Measurements from ENCODE around the gene KRT28.
"Not testable (repeated sequence)": the region's sequence is repeated elsewhere in the genome, so short reads cannot be mapped to it uniquely, and the experiment has no call there.

KRT28 gene

DNA sequence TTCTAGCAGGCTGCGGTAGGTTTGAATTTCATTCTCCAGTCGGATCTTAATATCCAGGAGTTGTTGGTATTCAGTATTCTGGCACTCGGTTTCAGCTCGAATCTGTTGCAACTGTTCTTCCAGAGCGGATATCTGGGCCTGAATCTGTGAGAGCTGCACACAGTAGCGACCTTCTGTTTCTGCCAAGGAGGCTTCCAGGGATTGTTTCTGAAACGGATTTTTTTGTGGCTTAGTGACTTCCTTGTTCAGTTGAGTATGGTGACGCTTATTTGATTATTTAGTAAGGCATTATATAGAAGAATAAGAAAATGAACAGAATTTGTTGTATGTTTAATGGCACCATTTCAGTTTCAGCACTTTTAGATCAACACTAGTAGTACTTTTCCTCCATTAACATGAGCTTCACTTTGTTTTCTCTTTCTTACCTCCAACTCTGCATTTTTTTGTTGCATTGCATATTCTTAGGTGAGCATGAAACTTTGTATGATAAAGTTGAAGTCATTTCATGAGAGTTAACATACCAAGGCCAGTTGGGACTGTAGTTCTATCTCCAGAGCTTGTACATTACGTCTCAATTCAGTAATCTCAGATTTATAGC lies 19.9 kb upstream of the KRT28 start:
- no peak for DNase-seq

DNA sequence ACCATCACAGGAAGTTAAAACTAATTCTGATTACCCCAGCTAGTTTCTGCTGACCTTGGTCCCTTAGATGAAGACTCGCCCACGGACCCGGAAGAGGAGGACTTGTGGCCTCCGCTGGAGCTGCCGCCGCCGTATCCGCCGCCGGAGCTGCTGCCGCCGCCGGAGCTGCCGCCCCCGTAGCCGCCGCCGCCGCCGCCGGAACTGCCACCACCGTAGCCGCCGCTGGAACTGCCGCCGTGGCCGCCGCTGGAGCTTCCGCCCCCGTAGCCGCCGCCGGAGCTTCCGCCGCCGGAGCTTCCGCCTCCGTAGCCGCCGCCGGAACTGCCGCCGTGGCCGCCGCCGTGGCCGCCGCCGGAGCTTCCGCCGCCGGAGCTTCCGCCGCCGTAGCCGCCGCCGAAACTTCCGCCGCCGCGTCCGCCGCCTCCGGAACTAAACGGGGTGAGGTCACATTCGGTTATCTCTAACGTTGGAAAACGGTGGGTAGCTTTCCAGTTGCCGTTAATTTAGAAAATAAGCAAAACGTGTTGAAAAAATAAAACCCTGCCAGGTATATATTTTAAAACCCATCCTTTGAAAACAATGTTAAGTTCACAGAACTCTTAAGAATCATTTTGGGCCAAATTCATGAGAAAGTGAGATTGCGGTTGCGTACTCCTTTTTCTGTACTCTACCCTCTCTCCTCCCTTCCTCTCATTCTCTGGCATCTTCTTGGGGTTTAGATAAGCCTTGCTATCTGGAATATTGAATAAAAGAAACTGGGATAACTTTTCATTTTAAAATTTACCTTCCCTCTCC lies 19.2 kb upstream of the KRT28 start:
- peak in 52 of 56 donors; percentile 6 to 82 (median 57) for DNase-seq

- DNase-seq = no peak
Observed at GRCh38 chr17:40818343-40818732, 18.6 kb upstream of the KRT28 start.

DNA sequence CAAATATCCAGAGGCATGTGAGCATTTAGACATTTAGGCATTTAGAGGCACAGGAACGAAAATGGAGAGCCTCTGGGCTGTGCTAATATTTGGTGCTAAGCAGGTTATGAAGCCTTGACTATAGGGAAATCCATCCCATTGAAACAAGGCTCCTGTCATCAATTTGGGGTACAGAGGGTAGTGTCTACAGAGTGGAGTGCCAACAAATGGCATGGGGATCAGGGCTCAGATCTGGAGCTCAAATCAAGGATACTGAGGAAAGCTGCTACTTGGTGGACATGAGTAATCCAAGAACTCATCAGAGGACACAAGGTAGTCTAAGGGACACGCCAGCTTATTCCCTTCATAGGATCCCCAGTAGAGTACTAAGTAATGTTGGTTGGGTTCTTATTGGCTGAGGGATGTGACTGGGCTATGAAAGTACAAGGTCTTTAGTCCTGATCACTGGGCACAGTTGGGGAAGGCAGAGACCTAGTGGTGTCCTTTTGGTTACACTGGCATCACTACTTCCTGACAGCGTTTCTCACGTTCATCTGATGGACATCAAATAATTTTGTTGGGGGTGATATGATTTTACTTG lies 17.4 kb upstream of the KRT28 start:
- no peak for DNase-seq

- DNase-seq = no peak
Observed at GRCh38 chr17:40816569-40816968, 16.8 kb upstream of the KRT28 start.

DNA sequence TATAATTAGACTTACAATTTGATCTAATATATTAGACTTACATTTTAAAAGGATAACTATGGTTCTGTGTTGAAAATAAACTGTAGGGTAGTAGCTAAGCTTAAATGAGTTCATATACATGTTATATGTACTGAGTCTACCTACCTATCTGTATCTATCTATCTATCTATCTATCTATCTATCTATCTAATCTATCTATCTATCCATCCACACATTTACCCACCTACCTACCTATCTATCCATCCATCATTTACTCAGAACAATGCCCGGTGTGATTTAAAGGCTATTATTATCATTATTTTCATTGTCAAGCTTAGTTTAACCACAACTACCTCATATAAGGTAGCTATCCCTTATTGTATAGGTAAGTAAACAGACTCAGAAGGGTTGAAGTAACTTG lies 15.6 kb upstream of the KRT28 start:
- DNase-seq = no peak

- DNase-seq = not testable (repeated sequence)
Observed at GRCh38 chr17:40814657-40815056, 14.9 kb upstream of the KRT28 start.

DNA sequence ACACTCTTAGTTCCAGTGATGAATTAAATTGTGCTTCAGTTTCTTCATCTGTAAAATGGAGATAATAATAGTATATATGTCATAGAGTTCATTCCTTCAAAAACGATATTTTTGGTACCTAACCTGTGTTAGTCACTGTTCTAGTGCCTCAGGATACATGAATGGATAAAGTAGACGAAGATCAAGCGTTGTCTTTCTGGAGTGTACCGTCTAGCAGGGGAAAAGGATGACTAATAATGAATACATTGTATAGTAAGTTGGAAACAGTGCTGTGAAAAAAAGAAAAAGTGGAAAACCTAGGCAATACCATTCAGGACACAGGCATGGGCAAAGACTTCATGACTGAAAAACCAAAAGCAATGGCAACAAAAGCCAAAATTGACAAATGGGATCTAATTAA lies 14.0 kb upstream of the KRT28 start:
- DNase-seq = no peak

DNA sequence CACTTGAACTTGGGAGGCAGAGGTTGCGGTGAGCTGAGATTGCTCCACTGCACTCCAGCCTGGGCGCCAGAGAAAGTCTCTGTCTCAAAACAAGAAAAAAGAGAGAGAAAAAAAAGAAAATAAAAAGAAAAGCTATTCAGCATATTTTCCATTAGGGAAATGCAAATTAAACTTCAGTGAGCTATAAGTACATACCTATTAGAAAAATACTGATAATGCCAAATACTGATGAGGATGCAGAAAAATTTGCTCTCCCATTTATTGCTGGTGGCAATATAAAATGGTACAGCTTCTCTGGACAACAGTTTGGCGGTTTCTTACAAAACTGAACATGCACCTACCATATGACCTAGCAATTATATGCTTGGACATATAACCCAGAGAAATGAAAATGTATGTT lies 12.9 kb upstream of the KRT28 start:
- DNase-seq = no peak

DNA sequence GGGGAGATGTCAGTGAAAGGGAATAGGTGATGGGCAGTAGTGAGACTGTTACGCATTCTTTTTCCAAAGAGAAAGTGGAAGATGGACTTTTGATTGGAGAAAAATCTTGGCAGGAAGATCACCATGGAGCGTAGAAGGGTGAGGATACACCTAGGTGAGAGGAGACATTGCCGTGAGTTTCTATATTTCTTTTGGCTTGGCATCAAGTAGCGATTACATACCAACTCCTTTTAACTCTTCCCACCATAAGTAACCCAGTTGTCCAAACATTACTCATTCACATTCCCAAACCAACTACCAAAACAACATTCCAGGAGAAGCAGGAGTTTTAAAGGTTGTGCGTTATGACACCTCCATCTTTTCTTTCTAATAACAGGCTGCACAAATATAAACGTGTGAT lies 10.7 kb upstream of the KRT28 start:
- DNase-seq = no peak

GRCh38 chr17:40809721-40810421 lies 10.1 kb upstream of the KRT28 start:
- no peak for DNase-seq

GRCh38 chr17:40806131-40806530 lies 6.4 kb upstream of the KRT28 start:
- DNase-seq = no peak

- peak in 31 of 56 donors; percentile 0 to 59 (median 11) for DNase-seq
Observed at GRCh38 chr17:40803617-40804082, 3.9 kb upstream of the KRT28 start.

GRCh38 chr17:40801157-40801556 lies 1.4 kb upstream of the KRT28 start:
- DNase-seq = no peak

GRCh38 chr17:40800381-40800780 lies 622 bp upstream of the KRT28 start:
- no peak for DNase-seq

DNA sequence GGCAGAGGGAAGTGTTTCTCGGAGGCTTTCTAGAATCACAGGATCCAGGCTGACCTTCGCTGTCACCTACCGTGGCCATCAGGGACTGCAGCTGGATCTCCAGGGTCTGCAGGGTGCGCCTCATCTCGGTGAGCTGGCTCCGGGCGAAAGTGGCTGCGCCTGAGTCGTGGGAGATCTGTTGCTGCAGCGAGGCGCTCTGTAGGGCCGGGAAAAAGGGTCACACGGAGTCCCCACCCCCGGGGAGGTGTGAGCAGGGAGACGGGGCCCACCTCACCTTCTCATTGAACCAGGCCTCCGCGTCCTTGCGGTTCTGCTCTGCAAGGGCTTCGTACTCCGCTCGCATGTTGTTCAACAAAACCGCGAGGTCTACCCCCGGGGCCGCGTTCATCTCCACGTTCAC lies 2.9 kb downstream of the KRT28 start:
- no peak for DNase-seq

DNA sequence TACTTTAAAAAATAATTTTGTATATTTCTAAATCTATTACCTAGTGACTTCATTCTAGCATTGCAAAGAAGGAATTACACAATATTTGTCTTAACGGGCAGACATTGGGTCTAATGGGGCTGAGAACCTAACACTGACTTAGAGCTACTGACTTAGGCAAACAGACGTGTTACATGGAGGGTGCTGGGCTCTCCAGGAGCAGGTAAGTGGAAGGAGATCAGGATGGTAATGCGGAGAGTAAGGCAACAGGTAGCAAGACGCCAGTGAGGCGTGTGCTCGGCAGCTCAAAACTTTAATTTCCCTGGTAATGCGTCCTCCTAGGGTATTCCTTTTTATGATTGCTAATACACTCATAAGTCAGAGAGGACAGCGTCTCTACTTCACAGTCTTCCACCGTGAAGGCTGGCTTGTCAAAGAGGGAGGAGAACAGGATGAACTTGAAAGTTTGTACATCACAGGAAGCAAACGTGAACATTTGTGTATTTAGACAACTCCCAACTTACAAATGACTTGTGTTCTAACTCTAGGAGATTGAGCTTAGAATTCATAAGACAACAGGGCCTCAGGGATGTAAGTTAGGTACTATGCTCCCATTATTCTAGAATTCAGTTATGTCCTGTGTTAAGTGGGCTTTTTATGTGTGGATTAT lies 4.6 kb downstream of the KRT28 start:
- no peak for DNase-seq

DNA sequence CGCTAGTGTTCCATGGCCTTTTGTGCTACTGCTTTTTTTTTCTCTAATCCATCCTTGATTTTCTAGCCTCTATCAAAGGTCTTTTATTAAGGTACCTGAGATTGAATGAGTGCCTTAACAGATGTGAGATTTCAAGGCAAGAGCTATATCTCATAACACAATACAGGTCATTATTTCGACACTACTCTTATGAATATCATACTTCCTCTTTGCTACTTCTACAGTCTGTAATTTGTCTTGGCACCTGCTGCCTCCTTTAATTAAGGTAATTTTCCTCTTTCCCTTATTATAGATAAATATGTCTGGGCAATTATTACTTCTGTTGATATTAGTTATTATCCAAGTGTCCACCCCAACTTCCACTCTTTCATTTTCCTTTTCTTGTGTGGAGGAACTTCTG lies 5.3 kb downstream of the KRT28 start:
- DNase-seq = no peak

DNA sequence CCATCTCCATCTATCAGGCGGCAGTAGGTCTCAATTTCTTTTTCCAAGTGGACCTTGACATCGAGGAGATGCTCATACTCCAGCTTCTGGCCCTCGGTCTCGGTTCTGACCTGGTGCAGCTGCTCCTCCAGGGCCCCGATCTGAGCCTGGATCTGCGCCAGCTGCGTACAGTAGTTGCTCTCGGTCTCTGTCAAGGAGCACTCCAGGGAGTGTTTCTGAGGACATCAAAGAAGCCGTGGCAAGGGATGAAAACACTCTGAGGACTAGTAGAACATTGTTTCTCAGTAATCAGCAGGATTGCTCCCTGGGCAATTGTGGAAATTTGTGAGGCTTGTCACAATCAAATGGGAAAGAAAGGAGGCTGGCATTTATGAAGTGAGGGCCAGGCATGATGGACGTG lies 5.9 kb downstream of the KRT28 start:
- no peak for DNase-seq

GRCh38 chr17:40791787-40792436 lies 7.8 kb downstream of the KRT28 start:
- DNase-seq = no peak

DNA sequence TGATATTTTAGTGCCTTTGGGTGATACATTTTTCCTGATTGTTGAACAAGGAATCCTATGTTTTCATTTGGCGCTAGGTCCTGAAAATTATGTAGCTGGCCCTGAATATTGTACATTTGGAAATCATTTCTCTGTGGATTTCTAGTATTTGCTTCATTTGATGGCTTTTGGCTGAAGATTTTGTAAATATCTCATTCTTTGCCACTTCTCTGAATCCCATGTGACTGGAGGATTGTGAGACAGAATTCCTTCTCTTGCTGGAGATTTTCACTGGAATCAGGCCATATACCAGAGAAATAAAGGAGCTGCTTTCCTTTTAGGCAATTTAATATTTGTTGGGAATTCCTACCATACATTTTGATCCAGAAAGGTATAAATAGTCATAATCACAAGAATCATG lies 8.6 kb downstream of the KRT28 start:
- no peak for DNase-seq

Data from amygdala (tissue), 56 donors.